SK-N-SH (cell line): ENCODE results near the gene TTLL6. TPM values are rescaled to one million over a fixed set of nuclear protein-coding genes. Genes with fewer than 3 reads are reported as not detected.

Experiments
- CTCF ChIA-PET: fragments of 300-600, 350-600 bp; formaldehyde crosslinking; extraction: SDS; loops from one replicate; lab custom pipeline; 2021; lab: Yijun Ruan, JAX
- POLR2A ChIA-PET: fragments of 350-600 bp; sonication (Branson Sonifier 250); formaldehyde crosslinking; extraction: SDS; loops from one replicate; lab custom pipeline; 2020; ENCODE audit warnings: antibody characterized with exemption, inconsistent platforms; lab: Yijun Ruan, JAX
- DNase-seq: peaks from one replicate; pipeline ENCODE4 v3.0.0; 2012
- H2AFZ ChIP-seq: fragments of 200-600 bp; sonication (generic); 2 replicates; pipeline ENCODE4 v1.8.1; 2016; ENCODE audit warnings: antibody characterized with exemption, mild to moderate bottlenecking, low read depth
- H3F3A ChIP-seq: fragments of 200-600 bp; sonication (generic); replicated peaks from 2 replicates; pipeline ENCODE3; 2016; ENCODE audit warnings: antibody characterized with exemption, mild to moderate bottlenecking; ENCODE audit not compliant: insufficient read depth
- H3K27ac ChIP-seq, 2 experiments: fragments of 200-500 bp in 1 of 2; fragments of 200-600 bp in 1 of 2; sonication (Bioruptor generic) in 1 of 2; sonication (generic), shearing (Covaris generic) in 1 of 2; 2 replicates each; pipeline versions ENCODE4 v1.5.1 to v1.6.1; 2014 to 2016; ENCODE audit warnings: low read depth in 2 of 2, inconsistent platforms in 1 of 2, low read length in 1 of 2, mild to moderate bottlenecking in 1 of 2, mixed read lengths in 1 of 2
- H3K27me3 ChIP-seq: fragments of 200-600 bp; sonication (generic), shearing (Covaris generic); 2 replicates; pipeline ENCODE4 v1.6.1; 2016; ENCODE audit warnings: mixed run types; ENCODE audit not compliant: insufficient read depth
- H3K36me3 ChIP-seq, 2 experiments: fragments of 200-500 bp in 1 of 2; fragments of 200-600 bp in 1 of 2; sonication (Bioruptor generic) in 1 of 2; sonication (generic) in 1 of 2; replicated peaks in 1 of 2; 2 replicates each; pipeline versions ENCODE3 to v1.5.1; 2014 to 2016; ENCODE audit warnings: low read length in 1 of 2, mild to moderate bottlenecking in 1 of 2; ENCODE audit not compliant: insufficient read depth in 2 of 2, control insufficient read depth in 1 of 2
- H3K4me1 ChIP-seq, 2 experiments: fragments of 200-500 bp in 1 of 2; fragments of 200-600 bp in 1 of 2; sonication (Bioruptor generic) in 1 of 2; sonication (generic), shearing (Covaris generic) in 1 of 2; 2 replicates each; pipeline versions ENCODE4 v1.5.1 to v1.6.1; 2014 to 2016; ENCODE audit warnings: low read depth in 1 of 2, low read length in 1 of 2, mixed run types in 1 of 2; ENCODE audit not compliant: insufficient read depth in 2 of 2, control insufficient read depth in 1 of 2
- H3K4me2 ChIP-seq: fragments of 200-600 bp; sonication (generic), shearing (Covaris generic); 2 replicates; pipeline ENCODE4 v1.6.1; 2017; ENCODE audit warnings: mixed run types
- H3K4me3 ChIP-seq, 2 experiments: fragments of 200-500 bp in 1 of 2; fragments of 200-600 bp in 1 of 2; sonication (Bioruptor generic) in 1 of 2; sonication (generic), shearing (Covaris generic) in 1 of 2; 2 replicates each; pipeline versions ENCODE4 v1.5.1 to v1.8.1; 2014 to 2016; ENCODE audit warnings: low read depth in 2 of 2, inconsistent platforms in 1 of 2, low read length in 1 of 2, mild to moderate bottlenecking in 1 of 2, mixed read lengths in 1 of 2, moderate library complexity in 1 of 2
- H3K79me2 ChIP-seq: fragments of 200-600 bp; sonication (generic); 2 replicates; pipeline ENCODE4 v1.8.1; 2017; ENCODE audit warnings: mild to moderate bottlenecking; ENCODE audit not compliant: insufficient read depth
- H3K9ac ChIP-seq: fragments of 200-600 bp; sonication (generic); 2 replicates; pipeline ENCODE4 v1.6.1; 2017; ENCODE audit warnings: mixed run types
- H3K9me2 ChIP-seq: fragments of 200-600 bp; sonication (generic); 2 replicates; pipeline ENCODE4 v1.6.1; 2017; ENCODE audit warnings: mixed run types
- H3K9me3 ChIP-seq: fragments of 200-600 bp; sonication (generic); 2 replicates; pipeline ENCODE4 v1.6.1; 2017; ENCODE audit warnings: mixed run types, mild to moderate bottlenecking, moderate library complexity
- H4K20me1 ChIP-seq: fragments of 200-600 bp; sonication (generic); 2 replicates; pipeline ENCODE4 v1.6.1; 2017; ENCODE audit warnings: mild to moderate bottlenecking, mixed run types; ENCODE audit not compliant: insufficient read depth
- ELF1 ChIP-seq: IDR thresholded peaks from 2 replicates; pipeline ENCODE4 v1.4.0; 2012
- EP300 ChIP-seq, 2 experiments: IDR thresholded peaks; 2 replicates each; pipeline versions ENCODE4 v1.4.0 to v1.6.1; 2012; ENCODE audit warnings: borderline replicate concordance in 1 of 2, low read depth in 1 of 2, low read length in 1 of 2
- FOSL2 ChIP-seq: IDR thresholded peaks from 2 replicates; pipeline ENCODE4 v1.4.0; 2012; ENCODE audit warnings: low read depth, mild to moderate bottlenecking, moderate library complexity, borderline replicate concordance
- FOXJ3 ChIP-seq: sonication (generic); formaldehyde crosslinking; IDR thresholded peaks from 2 replicates; pipeline ENCODE4 v1.5.1; 2020; ENCODE audit warnings: mild to moderate bottlenecking, missing genetic modification reagents
- FOXM1 ChIP-seq: IDR thresholded peaks from 2 replicates; pipeline ENCODE4 v1.4.0; 2012; ENCODE audit warnings: low read depth, mild to moderate bottlenecking
- GATA2 ChIP-seq: sonication (generic); formaldehyde crosslinking; IDR thresholded peaks from 2 replicates; pipeline ENCODE4 v1.5.0; 2020; ENCODE audit warnings: mild to moderate bottlenecking, missing genetic modification reagents
- MAX ChIP-seq: IDR thresholded peaks from 2 replicates; pipeline ENCODE4 v1.4.0; 2012; ENCODE audit warnings: low read depth
- MEF2A ChIP-seq: IDR thresholded peaks from 2 replicates; pipeline ENCODE4 v1.4.0; 2012; ENCODE audit warnings: low read depth, borderline replicate concordance
- MXI1 ChIP-seq: IDR thresholded peaks from 2 replicates; pipeline ENCODE4 v1.6.1; 2012; ENCODE audit warnings: mild to moderate bottlenecking, low read depth, low read length, improper control_type of control experiment
- NFIC ChIP-seq: IDR thresholded peaks from 2 replicates; pipeline ENCODE4 v1.4.0; 2012; ENCODE audit warnings: borderline replicate concordance
- NRF1 ChIP-seq: IDR thresholded peaks from 2 replicates; pipeline ENCODE4 v1.6.1; 2012; ENCODE audit warnings: low read depth, mild to moderate bottlenecking, low read length
- POLR2AphosphoS5 ChIP-seq: IDR thresholded peaks from 2 replicates; pipeline ENCODE4 v1.6.1; 2012; ENCODE audit warnings: low read depth, low read length
- RAD21 ChIP-seq: IDR thresholded peaks from 2 replicates; pipeline ENCODE4 v1.6.1; 2012; ENCODE audit warnings: mild to moderate bottlenecking, low read length
- RCOR1 ChIP-seq: fragments of 150-350 bp; IDR thresholded peaks from 2 replicates; pipeline ENCODE4 v1.6.1; 2017; ENCODE audit warnings: antibody characterized with exemption, low read length
- SIN3A ChIP-seq: IDR thresholded peaks from 2 replicates; pipeline ENCODE4 v1.6.1; 2012; ENCODE audit warnings: low read depth, mild to moderate bottlenecking, low read length, moderate library complexity, borderline replicate concordance
- SMC3 ChIP-seq: IDR thresholded peaks from 2 replicates; pipeline ENCODE4 v1.6.1; 2012; ENCODE audit warnings: low read depth, low read length, improper control_type of control experiment
- USF2 ChIP-seq: fragments of 150-350 bp; IDR thresholded peaks from 2 replicates; pipeline ENCODE4 v1.6.1; 2017; ENCODE audit warnings: antibody characterized with exemption, low read length, low read depth, borderline replicate concordance
- WGBS: methylation state at CpG from one replicate; pipeline ENCODE4 v1.1.6; 2017; ENCODE audit warnings: low lambda C conversion rate; 5-methylcytosine and 5-hydroxymethylcytosine counted together
- polyA plus RNA-seq, 3 experiments: library from polyadenylated mRNA; depleted of rRNA; stranded (reverse); fragments of >200 nt; gene quantifications; 2 replicates each; pipeline ENCODE4 v1.2.3, GENCODE V29; 2012
- TF ChIP-seq, protein P1 (sequence below): fragments of 200-600 bp; sonication (generic); IDR thresholded peaks from 2 replicates; pipeline ENCODE4 v1.6.1; 2017; ENCODE audit warnings: antibody characterized with exemption, mild to moderate bottlenecking, moderate library complexity
- TF ChIP-seq, protein P2 (sequence below): IDR thresholded peaks from 2 replicates; pipeline ENCODE4 v1.4.0; 2012; ENCODE audit warnings: low read depth, borderline replicate concordance

Gene TTLL6
- polyA plus RNA-seq, 1 of the 3 experiments (the other 2 are of a cell fraction): 3.1 TPM

- no peaks in the 10 kb centered on the region for H4K20me1 ChIP-seq
- TF ChIP-seq, protein P1, sequence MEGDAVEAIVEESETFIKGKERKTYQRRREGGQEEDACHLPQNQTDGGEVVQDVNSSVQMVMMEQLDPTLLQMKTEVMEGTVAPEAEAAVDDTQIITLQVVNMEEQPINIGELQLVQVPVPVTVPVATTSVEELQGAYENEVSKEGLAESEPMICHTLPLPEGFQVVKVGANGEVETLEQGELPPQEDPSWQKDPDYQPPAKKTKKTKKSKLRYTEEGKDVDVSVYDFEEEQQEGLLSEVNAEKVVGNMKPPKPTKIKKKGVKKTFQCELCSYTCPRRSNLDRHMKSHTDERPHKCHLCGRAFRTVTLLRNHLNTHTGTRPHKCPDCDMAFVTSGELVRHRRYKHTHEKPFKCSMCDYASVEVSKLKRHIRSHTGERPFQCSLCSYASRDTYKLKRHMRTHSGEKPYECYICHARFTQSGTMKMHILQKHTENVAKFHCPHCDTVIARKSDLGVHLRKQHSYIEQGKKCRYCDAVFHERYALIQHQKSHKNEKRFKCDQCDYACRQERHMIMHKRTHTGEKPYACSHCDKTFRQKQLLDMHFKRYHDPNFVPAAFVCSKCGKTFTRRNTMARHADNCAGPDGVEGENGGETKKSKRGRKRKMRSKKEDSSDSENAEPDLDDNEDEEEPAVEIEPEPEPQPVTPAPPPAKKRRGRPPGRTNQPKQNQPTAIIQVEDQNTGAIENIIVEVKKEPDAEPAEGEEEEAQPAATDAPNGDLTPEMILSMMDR: peak; percentile 95
- no peak for TF ChIP-seq USF2
- no peak for TF ChIP-seq MXI1
- TF ChIP-seq POLR2AphosphoS5: no peak
- no peak for TF ChIP-seq FOSL2
- TF ChIP-seq, protein P2, sequence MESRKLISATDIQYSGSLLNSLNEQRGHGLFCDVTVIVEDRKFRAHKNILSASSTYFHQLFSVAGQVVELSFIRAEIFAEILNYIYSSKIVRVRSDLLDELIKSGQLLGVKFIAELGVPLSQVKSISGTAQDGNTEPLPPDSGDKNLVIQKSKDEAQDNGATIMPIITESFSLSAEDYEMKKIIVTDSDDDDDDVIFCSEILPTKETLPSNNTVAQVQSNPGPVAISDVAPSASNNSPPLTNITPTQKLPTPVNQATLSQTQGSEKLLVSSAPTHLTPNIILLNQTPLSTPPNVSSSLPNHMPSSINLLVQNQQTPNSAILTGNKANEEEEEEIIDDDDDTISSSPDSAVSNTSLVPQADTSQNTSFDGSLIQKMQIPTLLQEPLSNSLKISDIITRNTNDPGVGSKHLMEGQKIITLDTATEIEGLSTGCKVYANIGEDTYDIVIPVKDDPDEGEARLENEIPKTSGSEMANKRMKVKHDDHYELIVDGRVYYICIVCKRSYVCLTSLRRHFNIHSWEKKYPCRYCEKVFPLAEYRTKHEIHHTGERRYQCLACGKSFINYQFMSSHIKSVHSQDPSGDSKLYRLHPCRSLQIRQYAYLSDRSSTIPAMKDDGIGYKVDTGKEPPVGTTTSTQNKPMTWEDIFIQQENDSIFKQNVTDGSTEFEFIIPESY: no peak
- TF ChIP-seq MEF2A: no peak
- TF ChIP-seq FOXJ3 (CRISPR knock-in tag): no peak
- no peak for TF ChIP-seq RCOR1
- TF ChIP-seq NFIC: no peak
- no peak for TF ChIP-seq GATA2 (CRISPR knock-in tag)
- TF ChIP-seq EP300 (IDR thresholded peaks at IDR 0.05; ENCODE audit: borderline replicate concordance in 1 of 2, low read depth in 1 of 2, low read length in 1 of 2): no peak
- no peak for TF ChIP-seq SIN3A
- no peak for TF ChIP-seq MAX
- TF ChIP-seq ELF1: no peak
- no peak for TF ChIP-seq NRF1
- TF ChIP-seq FOXM1: no peak
- TF ChIP-seq RAD21: peak; percentile 70
- TF ChIP-seq SMC3: peak; percentile 89
- TF ChIP-seq, all 33 proteins: peak for 3
- Histone ChIP-seq H2AFZ (no peak overlapping the region), H3K9me2 (no peaks in the 10 kb centered on the region), H3K9ac (no peak overlapping the region), H3K27me3 (peaks cover 56% of the 10 kb centered on the region), H3K79me2 (no peaks in the 10 kb centered on the region), H3K9me3 (no peaks in the 10 kb centered on the region), H3F3A (peaks cover 16% of the 10 kb centered on the region), H3K27ac (no peak overlapping the region), H3K4me1 (peaks cover 0 to 9% of the 10 kb centered on the region in 2 experiments; a peak in 1 of 4 replicates), H3K36me3 (no peaks in the 10 kb centered on the region), H3K4me3 (no peak overlapping the region; a peak in 1 of 4 replicates), H3K4me2 (no peak overlapping the region)
- peak; percentile 87 for DNase-seq
- ChIA-PET CTCF (interaction anchor here (0.7 to 26.7 kb wide), 26 partner anchors 9 to 218 kb away, joined by 3 to 1196 read pairs (median 4); partner anchors contain the start of genes CALCOCO2, PRAC2 and UBE2Z), POLR2A (interaction anchor here (1.4 kb wide), 1 partner anchor 64 kb away, joined by 5 read pairs; no protein-coding TSS in a partner anchor)
- 14% methylated on average over 7 of the region's 7 CpGs for WGBS
Observed at GRCh38 chr17:48814504-48814903, 2.5 kb downstream of the TTLL6 start.
